Fibroblast of lung (primary cell): ENCODE data around the gene DSTYK. TPM values are rescaled to one million over a fixed set of nuclear protein-coding genes. Genes with fewer than 3 reads are reported as not detected.
"Not testable (repeated sequence)": the region's sequence is repeated elsewhere in the genome, so short reads cannot be mapped to it uniquely, and the experiment has no call there.

Source experiments
- DNase-seq, 2 donors: peaks; one replicate each; pipeline versions ENCODE4 v3.0.0 to v3.0.0-alpha.2; 2010; ENCODE audit warnings: low read depth in 2 of 2
- H2AFZ ChIP-seq: 2 replicates; pipeline ENCODE4 v1.5.1; 2012; ENCODE audit warnings: low read length, control low read depth, inconsistent platforms
- H3K27ac ChIP-seq: 2 replicates; pipeline ENCODE4 v1.5.1; 2011; ENCODE audit warnings: low read length, control low read depth; ENCODE audit not compliant: insufficient read depth
- H3K27me3 ChIP-seq: 2 replicates; pipeline ENCODE4 v1.5.1; 2011; ENCODE audit warnings: mild to moderate bottlenecking, low read length; ENCODE audit not compliant: control insufficient read depth, insufficient read depth
- H3K36me3 ChIP-seq: 2 replicates; pipeline ENCODE4 v1.5.1; 2011; ENCODE audit warnings: low read length; ENCODE audit not compliant: control insufficient read depth, insufficient read depth
- H3K4me1 ChIP-seq: 2 replicates; pipeline ENCODE4 v1.5.1; 2011; ENCODE audit warnings: low read length; ENCODE audit not compliant: control insufficient read depth, insufficient read depth; ENCODE audit errors: extremely low read depth
- H3K4me2 ChIP-seq: 2 replicates; pipeline ENCODE4 v1.5.1; 2011; ENCODE audit warnings: low read length, control low read depth; ENCODE audit not compliant: insufficient read depth; ENCODE audit errors: extremely low read depth
- H3K4me3 ChIP-seq, 4 experiments: fragments of 200-600 bp in 1 of 4; sonication (generic) in 1 of 4; replicated peaks in 1 of 4; 2 replicates each; pipeline ENCODE4 v1.5.1; 2011 to 2016; ENCODE audit warnings: low read length in 4 of 4, low read depth in 3 of 4, mild to moderate bottlenecking in 3 of 4, control low read depth in 2 of 4, inconsistent platforms in 1 of 4, mixed read lengths in 1 of 4; ENCODE audit not compliant: insufficient read depth in 1 of 4; ENCODE audit errors: control extremely low read depth in 1 of 4
- H3K79me2 ChIP-seq: 2 replicates; pipeline ENCODE4 v1.5.1; 2012; ENCODE audit warnings: mild to moderate bottlenecking, low read length, inconsistent platforms; ENCODE audit not compliant: control insufficient read depth, insufficient read depth
- H3K9ac ChIP-seq: 2 replicates; pipeline ENCODE4 v1.5.1; 2011; ENCODE audit warnings: mild to moderate bottlenecking, low read length, control low read depth; ENCODE audit not compliant: insufficient read depth
- H3K9me3 ChIP-seq: 2 replicates; pipeline ENCODE4 v1.5.1; 2012; ENCODE audit warnings: low read depth, low read length; ENCODE audit not compliant: control insufficient read depth, insufficient read depth
- H4K20me1 ChIP-seq: 2 replicates; pipeline ENCODE4 v1.5.1; 2011; ENCODE audit warnings: low read length; ENCODE audit not compliant: control insufficient read depth, insufficient read depth; ENCODE audit errors: extremely low read depth
- EZH2 ChIP-seq: IDR thresholded peaks from 2 replicates; pipeline ENCODE4 v1.5.1; 2012; ENCODE audit warnings: low read length, control low read depth, mild to moderate bottlenecking; ENCODE audit errors: missing control alignments
- polyA plus RNA-seq, 2 donors: library from polyadenylated mRNA; depleted of rRNA in 1 of 2; stranded (reverse) in 1 of 2; unstranded in 1 of 2; fragments of >200 nt; gene quantifications; 2 replicates each; pipeline ENCODE4 v1.2.1, GENCODE V29; 2011 to 2012; ENCODE audit warnings: missing spikeins in 1 of 2
- total RNA-seq: library from RNA; depleted of rRNA; stranded (reverse); fragments of >200 nt; gene quantifications from 2 replicates; pipeline ENCODE4 v1.2.1, GENCODE V29; 2014
- TF ChIP-seq, protein P1 (sequence below), 2 donors: IDR thresholded peaks in 1 of 2; conservative IDR thresholded peaks in 1 of 2; 1 replicate in 1 of 2; 2 replicates in 1 of 2; pipeline ENCODE4 v1.5.1; 2011 to 2012; ENCODE audit warnings: low read length in 2 of 2, control low read depth in 1 of 2, inconsistent platforms in 1 of 2, low read depth in 1 of 2, mild to moderate bottlenecking in 1 of 2

DSTYK gene
- total and polyA plus RNA-seq, 2 donors (not counting 1 experiment from before 2014, with no cell fraction given), result 24.5 to 42.6 TPM

DNA sequence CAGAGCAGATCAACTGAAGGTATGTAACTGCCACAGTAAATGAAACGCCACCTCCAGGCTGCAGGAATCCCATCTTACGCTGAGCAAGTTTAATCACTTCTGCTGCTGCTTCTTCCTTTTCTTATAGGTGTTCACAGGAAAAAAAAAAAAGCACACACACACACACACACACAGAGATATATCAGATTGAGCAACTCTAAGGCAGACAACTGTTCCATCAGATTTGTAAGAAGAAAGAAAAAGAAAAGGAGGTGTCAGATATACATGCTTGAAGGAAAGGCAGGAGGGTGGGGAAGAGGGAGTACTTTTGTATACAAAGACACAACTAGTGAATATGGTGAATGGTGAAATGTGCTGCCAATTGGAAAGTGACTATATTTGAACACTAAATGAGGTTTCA lies 28.6 kb downstream of the DSTYK start:
- H4K20me1 ChIP-seq, result no peaks in the 10 kb centered on the region
- peaks cover 6% of the 10 kb centered on the region for H3K36me3 ChIP-seq
- H3K9ac ChIP-seq, result no peak overlapping the region
- no peak overlapping the region for H3K27ac ChIP-seq
- H3K4me2 ChIP-seq, result no peak overlapping the region
- H3K79me2 ChIP-seq, result peaks cover 17% of the 10 kb centered on the region
- no peak overlapping the region for H3K4me3 ChIP-seq
- no peaks in the 10 kb centered on the region for H3K27me3 ChIP-seq
- no peak overlapping the region for H2AFZ ChIP-seq
- no peak for TF ChIP-seq EZH2
- TF ChIP-seq, protein P1, sequence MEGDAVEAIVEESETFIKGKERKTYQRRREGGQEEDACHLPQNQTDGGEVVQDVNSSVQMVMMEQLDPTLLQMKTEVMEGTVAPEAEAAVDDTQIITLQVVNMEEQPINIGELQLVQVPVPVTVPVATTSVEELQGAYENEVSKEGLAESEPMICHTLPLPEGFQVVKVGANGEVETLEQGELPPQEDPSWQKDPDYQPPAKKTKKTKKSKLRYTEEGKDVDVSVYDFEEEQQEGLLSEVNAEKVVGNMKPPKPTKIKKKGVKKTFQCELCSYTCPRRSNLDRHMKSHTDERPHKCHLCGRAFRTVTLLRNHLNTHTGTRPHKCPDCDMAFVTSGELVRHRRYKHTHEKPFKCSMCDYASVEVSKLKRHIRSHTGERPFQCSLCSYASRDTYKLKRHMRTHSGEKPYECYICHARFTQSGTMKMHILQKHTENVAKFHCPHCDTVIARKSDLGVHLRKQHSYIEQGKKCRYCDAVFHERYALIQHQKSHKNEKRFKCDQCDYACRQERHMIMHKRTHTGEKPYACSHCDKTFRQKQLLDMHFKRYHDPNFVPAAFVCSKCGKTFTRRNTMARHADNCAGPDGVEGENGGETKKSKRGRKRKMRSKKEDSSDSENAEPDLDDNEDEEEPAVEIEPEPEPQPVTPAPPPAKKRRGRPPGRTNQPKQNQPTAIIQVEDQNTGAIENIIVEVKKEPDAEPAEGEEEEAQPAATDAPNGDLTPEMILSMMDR (conservative IDR thresholded peaks at IDR 0.05 in 1 of 2, IDR thresholded peaks at IDR 0.05 in 1 of 2; ENCODE audit: low read depth in 1 of 2, low read length in 2 of 2), result no peak
- no peak for DNase-seq
- no peaks in the 10 kb centered on the region for H3K9me3 ChIP-seq
- peaks cover 6% of the 10 kb centered on the region for H3K4me1 ChIP-seq

DNA sequence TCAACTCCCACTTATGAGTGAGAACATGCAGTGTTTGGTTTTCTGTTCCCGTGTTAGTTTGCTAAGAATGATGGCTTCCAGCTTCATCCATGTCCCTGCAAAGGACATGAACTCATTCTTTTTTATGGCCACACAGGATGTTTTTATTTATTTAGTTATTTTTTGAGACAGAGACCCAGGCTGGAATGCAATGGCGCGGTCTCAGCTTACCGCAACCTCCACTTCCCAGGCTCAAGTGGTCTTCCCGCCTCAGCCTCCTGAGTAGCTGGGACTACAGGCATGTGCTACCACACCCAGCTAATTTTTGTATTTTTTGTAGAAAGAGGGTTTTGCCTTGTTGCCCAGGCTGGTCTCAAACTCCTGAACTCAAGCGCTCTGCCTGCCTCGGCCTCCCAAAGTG lies 31.2 kb downstream of the DSTYK start:
- H3K4me3 ChIP-seq, H3K4me2 ChIP-seq, H3K9me3 ChIP-seq, H3K36me3 ChIP-seq, H3K9ac ChIP-seq, H3K79me2 ChIP-seq, H3K27me3 ChIP-seq, H2AFZ ChIP-seq, H4K20me1 ChIP-seq, H3K27ac ChIP-seq: not testable (repeated sequence)
- peaks cover 12% of the 10 kb centered on the region for H3K4me1 ChIP-seq
- DNase-seq, result peak in 1 of 2 donors; percentile 14

DNA sequence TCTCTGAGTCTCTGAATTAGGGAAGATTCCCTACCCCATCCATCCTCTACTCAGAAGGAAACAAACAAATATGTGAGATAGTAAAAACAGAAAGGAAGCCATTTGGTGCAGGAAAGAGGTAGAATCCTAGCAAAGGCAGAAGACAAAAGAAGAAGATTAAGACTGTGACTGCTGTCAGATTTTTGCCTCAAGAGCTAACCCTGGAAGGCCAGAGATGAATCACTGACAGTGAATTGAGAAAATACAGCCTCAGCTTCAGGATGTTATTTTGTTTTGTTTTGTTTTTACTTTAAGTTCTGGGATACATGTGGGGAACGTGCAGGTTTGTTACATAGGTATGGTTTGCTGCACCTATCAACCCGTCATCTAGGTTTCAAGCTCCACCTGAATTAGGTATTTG lies 31.7 kb downstream of the DSTYK start:
- Histone ChIP-seq H3K4me2 (no peak overlapping the region), H3K4me3 (no peak overlapping the region), H3K9ac (no peak overlapping the region), H3K4me1 (peaks cover 16% of the 10 kb centered on the region), H4K20me1 (no peaks in the 10 kb centered on the region), H3K36me3 (peaks cover 2% of the 10 kb centered on the region), H3K9me3 (no peaks in the 10 kb centered on the region), H3K27ac (no peak overlapping the region), H3K27me3 (no peaks in the 10 kb centered on the region), H2AFZ (no peak overlapping the region), H3K79me2 (peaks cover 8% of the 10 kb centered on the region)
- no peak for TF ChIP-seq EZH2
- TF ChIP-seq, protein P1 (conservative IDR thresholded peaks at IDR 0.05 in 1 of 2, IDR thresholded peaks at IDR 0.05 in 1 of 2; ENCODE audit: low read depth in 1 of 2, low read length in 2 of 2), result no peak
- no peak for DNase-seq
